ENCODE measurements around the gene IL10RA. TPM values are rescaled to one million over a fixed set of nuclear protein-coding genes. Genes with fewer than 3 reads are reported as not detected.

IL10RA gene
- total and polyA plus RNA-seq, 2 experiments from 2014 or later = 0.10 TPM; not detected in 1

GRCh38 chr11:117989351-117990102, 3.3 kb downstream of the IL10RA start:
- H3K36me3 Mint-ChIP-seq (ENCODE audit: low read depth) = no peaks in the 10 kb centered on the region
- H3K4me3 ChIP-seq = no peak overlapping the region
- no peak for DNase-seq (ENCODE audit: low spot score)
- no peaks in the 10 kb centered on the region for H3K36me3 ChIP-seq (ENCODE audit: insufficient read depth)
- no peak for ATAC-seq
- peaks cover 30% of the 10 kb centered on the region for H3K27me3 Mint-ChIP-seq (ENCODE audit: insufficient read depth, low read depth, poor library complexity)
- no peak overlapping the region for H3K27ac Mint-ChIP-seq
- H3K9me2 ChIP-seq (ENCODE audit: insufficient read depth) = no peaks in the 10 kb centered on the region
- H3K27ac ChIP-seq (ENCODE audit: low read depth) = no peak overlapping the region
- H3K27me3 ChIP-seq (ENCODE audit: insufficient read depth) = peaks cover 33% of the 10 kb centered on the region
- no peaks in the 10 kb centered on the region for H3F3A ChIP-seq (replicated peaks; ENCODE audit: low read depth)
- H2AFZ ChIP-seq = no peak overlapping the region
- no peak for TF ChIP-seq POLR2AphosphoS5 (IDR thresholded peaks at IDR 0.05; ENCODE audit: low read depth)
- no peak for TF ChIP-seq EZH2 (IDR thresholded peaks at IDR 0.05; ENCODE audit: low read depth, unreplicated experiment)
- TF ChIP-seq ETS1 (IDR thresholded peaks at IDR 0.05) = no peak
- TF ChIP-seq JUNB (IDR thresholded peaks at IDR 0.05; ENCODE audit: unreplicated experiment) = no peak
- no peak for TF ChIP-seq STAT1 (IDR thresholded peaks at IDR 0.05; ENCODE audit: unreplicated experiment)
- no peak for TF ChIP-seq ZNF462 (CRISPR knock-in tag; IDR thresholded peaks at IDR 0.05)
- no peak for TF ChIP-seq EZH2phosphoT487 (IDR thresholded peaks at IDR 0.05; ENCODE audit: unreplicated experiment)
- no peak for TF ChIP-seq CTCF (conservative IDR thresholded peaks at IDR 0.05; ENCODE audit: low read depth in 2 of 2)
- no peak for TF ChIP-seq ZNF331 (CRISPR knock-in tag; IDR thresholded peaks at IDR 0.05; ENCODE audit: low read depth)
- TF ChIP-seq CREB1 (CRISPR knock-in tag; IDR thresholded peaks at IDR 0.05; ENCODE audit: low read depth) = no peak
- TF ChIP-seq NANOG (IDR thresholded peaks at IDR 0.05; ENCODE audit: borderline replicate concordance) = no peak
- TF ChIP-seq ZNF114 (CRISPR knock-in tag; IDR thresholded peaks at IDR 0.05) = no peak
- no peak for TF ChIP-seq REST (IDR thresholded peaks at IDR 0.05; ENCODE audit: unreplicated experiment)
- no peaks in the 10 kb centered on the region for H3K9me3 Mint-ChIP-seq
- H3K4me3 Mint-ChIP-seq = no peak overlapping the region
- peaks cover 5% of the 10 kb centered on the region; the same call in 1 of the 2 replicates for H3K4me1 ChIP-seq (ENCODE audit: insufficient read depth)
- peaks cover 15% of the 10 kb centered on the region; the same call in 2 of the 3 replicates for H3K4me1 Mint-ChIP-seq
- H3K79me2 ChIP-seq (replicated peaks; ENCODE audit: insufficient read depth) = no peaks in the 10 kb centered on the region
- no peaks in the 10 kb centered on the region for H4K20me1 ChIP-seq (replicated peaks; ENCODE audit: insufficient read depth)
- H3K4me2 ChIP-seq = no peak overlapping the region
